TTC549 (cell line): ENCODE results near the gene MBTD1.
"Not testable (repeated sequence)": the region's sequence is repeated elsewhere in the genome, so short reads cannot be mapped to it uniquely, and the experiment has no call there.

ENCODE experiments used
- FAIRE-seq: peaks from 2 replicates; lab custom pipeline; 2012; peaks lifted over from hg19 to GRCh38; lab: Jason Lieb, UNC

Gene MBTD1

DNA sequence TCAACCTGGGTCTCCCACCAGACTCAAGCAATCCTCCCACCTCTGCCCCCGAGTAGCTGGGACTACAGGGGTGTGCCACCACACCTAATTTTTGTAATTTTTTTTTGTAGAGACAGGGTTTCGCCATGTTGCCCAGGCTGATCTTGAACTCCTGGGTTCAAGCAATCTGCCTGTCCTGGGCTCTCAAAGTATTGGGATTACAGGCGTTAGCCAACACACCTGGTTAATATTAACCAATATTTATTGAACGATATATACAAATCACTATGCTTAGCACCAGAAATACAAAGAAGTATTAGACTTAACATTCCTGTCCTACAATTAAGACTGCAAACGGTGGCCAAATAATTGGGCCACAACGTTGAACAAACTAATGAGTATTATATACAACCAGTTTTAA lies 4.2 kb downstream of the MBTD1 start:
- FAIRE-seq, result no peak

- no peak for FAIRE-seq
Measured at GRCh38 chr17:51251010-51251409, 8.8 kb downstream of the MBTD1 start.

GRCh38 chr17:51250314-51250840 lies 9.5 kb downstream of the MBTD1 start:
- no peak for FAIRE-seq

DNA sequence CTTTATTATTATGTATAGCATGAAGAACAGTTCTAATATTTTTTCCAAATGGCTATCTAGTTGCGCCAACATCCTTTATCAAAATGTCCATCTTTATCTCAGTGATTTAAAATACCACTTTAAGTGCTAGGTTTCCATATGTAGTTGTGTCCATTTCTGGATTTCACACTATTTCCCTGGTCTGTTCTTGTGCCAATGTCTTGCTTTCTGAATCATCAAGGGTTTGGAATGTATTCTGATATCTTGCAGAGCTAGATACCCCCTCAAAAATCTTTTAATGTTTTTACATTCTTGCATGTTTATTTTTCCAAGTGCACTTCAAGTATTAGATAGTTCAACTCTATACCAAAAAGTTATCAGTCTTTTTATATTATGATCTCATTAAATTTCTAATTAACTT lies 14.3 kb downstream of the MBTD1 start:
- FAIRE-seq, result no peak

- FAIRE-seq, result no peak
Measured at GRCh38 chr17:51244041-51244440, 15.8 kb downstream of the MBTD1 start.

DNA sequence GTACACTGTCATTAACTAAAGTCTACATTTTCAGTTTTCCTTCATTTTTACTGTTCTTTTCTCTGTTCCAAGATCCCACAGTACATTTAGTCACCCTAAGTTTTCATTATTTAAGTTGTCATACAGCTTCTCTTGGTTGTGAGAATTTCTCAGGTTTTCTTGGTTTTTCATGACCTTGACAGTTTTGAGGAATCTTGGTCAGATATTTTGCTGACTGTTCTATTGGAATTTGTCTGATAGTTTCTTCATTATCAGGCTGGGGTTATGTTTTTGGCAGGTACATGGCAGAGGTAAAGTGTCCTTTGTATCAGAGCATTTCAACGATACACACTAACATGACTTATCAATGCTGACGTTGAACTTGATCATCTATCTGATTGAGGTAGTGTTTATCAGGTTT lies 19.6 kb downstream of the MBTD1 start:
- FAIRE-seq, result no peak

DNA sequence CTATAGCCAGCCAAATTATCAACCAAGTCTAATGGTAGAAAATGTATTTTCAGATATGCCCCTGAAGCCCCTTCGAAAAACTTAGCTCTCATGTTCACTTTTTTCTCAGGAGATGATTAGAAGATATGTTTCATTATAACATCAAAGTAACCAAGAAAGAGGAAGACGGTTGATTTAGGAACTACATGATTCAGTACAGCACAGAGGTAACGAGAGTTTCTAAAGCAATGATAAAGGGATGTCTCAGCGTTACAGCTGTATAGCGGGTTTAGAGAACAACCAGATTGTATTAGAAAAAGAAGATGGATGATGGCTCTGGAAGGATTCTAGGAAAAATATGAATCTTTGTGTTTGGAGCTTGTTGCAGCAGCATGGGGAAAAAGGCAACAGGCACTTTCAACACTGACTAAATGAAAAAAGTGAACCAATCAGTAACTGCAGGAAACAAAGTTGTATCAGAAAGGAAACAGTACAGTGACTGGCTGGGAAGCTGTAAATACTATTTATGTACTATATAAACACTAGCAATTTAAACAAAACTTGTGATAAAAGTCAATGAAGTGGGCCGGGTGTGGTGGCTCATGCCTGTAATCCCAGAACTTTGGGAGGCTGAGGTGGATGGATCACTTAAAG lies 21.5 kb downstream of the MBTD1 start:
- FAIRE-seq, result no peak

DNA sequence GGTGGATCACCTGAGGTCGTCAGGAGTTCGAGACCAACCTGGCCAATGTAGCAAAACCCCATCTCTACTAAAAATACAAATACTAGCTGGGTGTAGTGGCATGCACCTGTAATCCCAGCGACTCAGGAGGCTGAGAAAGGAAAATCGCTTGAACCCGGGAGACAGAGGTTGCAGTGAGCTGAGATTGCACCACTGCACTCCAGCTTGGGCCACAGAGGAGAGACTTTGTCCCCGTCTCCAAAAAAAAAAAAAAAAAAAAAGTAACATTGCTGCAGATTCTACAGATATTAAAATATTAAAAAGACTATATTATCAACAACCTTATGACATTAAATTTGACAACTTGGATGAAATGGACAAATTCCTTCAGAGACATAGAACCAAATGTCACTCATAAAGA lies 25.7 kb downstream of the MBTD1 start:
- no peak for FAIRE-seq

DNA sequence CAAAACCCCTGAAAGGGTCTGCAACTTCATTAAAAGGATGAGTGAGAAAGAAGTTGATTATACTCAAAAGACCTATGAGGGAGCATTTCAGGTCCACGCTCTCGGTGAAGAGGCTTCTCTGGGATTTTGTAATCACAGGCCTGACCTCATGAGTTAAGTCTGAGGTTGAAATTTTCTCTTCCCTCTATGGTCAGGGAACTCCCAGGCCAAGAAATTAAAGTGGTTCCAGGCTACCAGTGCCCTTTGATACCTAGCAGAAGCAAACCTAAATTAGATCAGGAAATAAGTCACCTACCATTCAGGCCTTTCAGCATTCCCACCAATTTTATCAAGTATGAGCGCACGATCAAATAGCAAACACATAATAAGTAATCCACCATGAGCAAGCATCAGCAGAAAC lies 27.9 kb downstream of the MBTD1 start:
- no peak for FAIRE-seq

- no peak for FAIRE-seq
Measured at GRCh38 chr17:51230306-51230705, 29.5 kb downstream of the MBTD1 start.

- no peak for FAIRE-seq
Measured at GRCh38 chr17:51229889-51230288, 30.0 kb downstream of the MBTD1 start.

- no peak for FAIRE-seq
Measured at GRCh38 chr17:51228161-51228560, 31.7 kb downstream of the MBTD1 start.

DNA sequence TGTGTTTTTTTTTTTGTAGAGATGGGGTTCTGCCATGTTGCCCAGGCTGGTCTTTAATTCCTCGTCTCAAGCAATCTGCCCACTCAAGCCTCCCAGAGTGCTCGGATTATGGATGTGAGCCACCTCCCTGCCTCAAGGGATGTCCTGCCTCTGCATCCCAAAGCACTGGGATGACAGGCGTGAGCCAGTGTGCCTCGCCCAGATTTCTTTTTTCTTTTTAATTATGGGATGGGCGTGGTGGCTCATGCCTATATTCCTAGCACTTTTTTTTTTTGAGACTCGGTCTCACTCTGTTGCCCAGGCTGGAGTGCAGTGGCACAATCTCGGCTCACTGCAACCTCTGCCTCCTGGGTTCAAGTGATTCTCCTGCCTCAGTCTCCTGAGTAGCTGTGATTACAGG lies 34.3 kb downstream of the MBTD1 start:
- not testable (repeated sequence) for FAIRE-seq

GRCh38 chr17:51224402-51225262 lies 35.2 kb downstream of the MBTD1 start:
- FAIRE-seq, result no peak

- FAIRE-seq, result no peak
Measured at GRCh38 chr17:51221322-51221721, 38.5 kb downstream of the MBTD1 start.

DNA sequence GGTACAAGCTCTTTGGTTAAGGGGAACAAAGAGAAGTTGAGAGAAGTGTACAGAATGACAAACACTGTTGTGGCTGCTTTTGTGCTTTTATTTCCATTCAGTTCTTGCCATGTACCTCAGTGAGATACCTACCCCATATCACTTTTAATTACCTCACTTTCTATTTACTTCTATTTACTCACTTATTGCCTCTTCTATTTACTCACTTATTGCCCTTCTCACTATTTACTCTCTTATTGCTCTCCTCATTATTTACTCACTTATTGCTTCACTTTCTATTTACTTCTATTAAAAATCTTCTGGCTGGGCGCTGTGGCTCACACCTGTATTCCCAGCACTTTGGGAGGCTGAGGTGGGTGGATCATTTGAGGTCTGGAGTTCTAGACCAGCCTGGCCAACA lies 41.9 kb downstream of the MBTD1 start:
- no peak for FAIRE-seq

DNA sequence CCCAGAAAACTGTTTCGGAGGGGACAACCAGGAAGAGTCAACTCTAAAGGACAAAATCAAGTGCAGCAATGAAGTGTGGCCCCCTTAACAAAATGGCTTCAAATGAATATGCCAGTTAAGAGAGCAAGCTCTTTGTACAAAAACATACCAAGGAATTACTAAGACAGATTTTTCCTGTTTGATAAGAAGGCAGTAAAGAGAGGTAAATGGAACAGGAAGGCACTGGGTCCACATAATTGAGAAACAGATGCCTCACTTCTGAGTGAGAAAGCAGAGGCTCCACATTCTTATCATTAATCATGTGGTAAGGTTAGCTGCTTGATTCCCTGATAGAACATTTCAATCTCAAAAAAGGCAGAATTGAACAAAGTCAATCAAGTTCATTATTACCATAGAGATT lies 44.9 kb downstream of the MBTD1 start:
- no peak for FAIRE-seq

DNA sequence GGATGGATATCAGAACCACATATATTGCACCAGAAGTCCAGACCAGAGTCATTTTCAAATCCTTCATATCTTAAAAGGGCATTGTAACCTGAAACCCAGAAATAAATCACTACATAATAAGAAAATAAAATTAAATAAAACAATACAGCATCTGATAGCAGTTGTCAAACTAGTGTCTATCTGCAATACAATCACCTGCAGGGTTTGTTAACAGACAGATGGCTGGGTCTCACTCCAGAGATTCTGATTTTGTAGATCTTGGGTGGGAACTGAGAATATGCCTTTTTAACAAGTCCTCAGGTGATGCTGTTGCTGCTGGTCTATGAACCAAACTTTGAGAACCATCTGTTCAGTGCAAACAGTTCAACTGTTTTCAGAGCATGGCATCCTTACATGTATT lies 56.0 kb downstream of the MBTD1 start:
- no peak for FAIRE-seq

DNA sequence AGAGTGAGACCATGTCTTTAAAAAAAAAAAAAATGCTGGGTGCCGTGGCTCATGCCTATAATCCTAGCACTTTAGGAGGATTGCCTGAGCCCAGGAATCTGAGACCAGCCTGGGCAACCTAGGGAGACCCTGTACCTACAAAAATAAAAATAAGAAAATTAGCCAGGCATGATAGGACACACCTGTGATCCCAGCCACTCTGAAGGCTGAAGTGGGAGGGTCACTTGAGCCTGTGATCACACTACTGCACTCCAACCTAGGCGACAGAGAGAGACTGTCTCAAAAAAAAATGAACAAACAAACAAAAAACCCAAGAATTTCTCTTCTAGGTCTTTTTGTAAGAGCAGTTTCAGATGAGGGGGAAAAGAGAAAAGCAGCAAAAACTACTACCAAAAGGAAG lies 59.0 kb downstream of the MBTD1 start:
- FAIRE-seq, result no peak

GRCh38 chr17:51200295-51200694 lies 59.6 kb downstream of the MBTD1 start:
- FAIRE-seq, result no peak

DNA sequence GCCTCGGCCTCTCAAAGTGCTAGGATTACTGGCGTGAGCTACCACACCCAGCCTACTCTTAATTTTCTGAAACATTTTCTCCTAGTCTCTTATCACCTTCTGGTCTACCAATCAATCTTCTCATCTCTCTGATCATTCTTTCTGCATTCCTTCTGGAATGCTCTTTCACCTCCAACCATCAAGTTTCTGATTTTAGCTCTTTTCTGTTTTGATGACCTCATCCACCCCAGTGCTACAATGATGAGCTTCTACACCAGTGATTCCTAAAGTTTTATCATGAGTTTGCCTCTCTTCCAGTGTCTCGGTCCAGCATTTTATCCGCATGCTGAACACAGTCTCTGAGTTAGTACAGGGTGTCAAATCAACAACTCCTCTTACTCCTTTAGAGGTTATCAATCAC lies 62.1 kb downstream of the MBTD1 start:
- FAIRE-seq, result no peak

- FAIRE-seq, result no peak
Measured at GRCh38 chr17:51191895-51192294, 68.0 kb downstream of the MBTD1 start.

- no peak for FAIRE-seq
Measured at GRCh38 chr17:51189628-51190027, 70.2 kb downstream of the MBTD1 start.

- FAIRE-seq, result no peak
Measured at GRCh38 chr17:51189162-51189561, 70.7 kb downstream of the MBTD1 start.
